Pancreas (tissue), 10 donors: ENCODE measurements around the gene GATB. TPM values are rescaled to one million over a fixed set of nuclear protein-coding genes. Genes with fewer than 3 reads are reported as not detected.

ENCODE experiments used
- ATAC-seq, 4 donors: fragments of 200-7000 bp; cut with Tn5 transposase; one replicate each; pipeline versions ENCODE4 v1.8.0 to v1.9.1; 2020; ENCODE audit warnings: mild to moderate bottlenecking in 4 of 4, moderate library complexity in 4 of 4
- DNase-seq, 6 donors: peaks; one replicate each; pipeline ENCODE4 v3.0.0-alpha.2; 2020
- FAIRE-seq: peaks from 2 replicates; lab custom pipeline; 2012; peaks lifted over from hg19 to GRCh38; lab: Jason Lieb, UNC
- H3K27ac ChIP-seq, 4 donors: fragments of 200-600 bp; sonication (generic); 1 replicate in 3 of 4; 2 replicates in 1 of 4; pipeline versions ENCODE4 v1.5.0 to v1.8.0; 2020
- H3K27me3 ChIP-seq, 4 donors: fragments of 200-600 bp; one replicate each; pipeline ENCODE4 v1.8.0; 2021
- H3K36me3 ChIP-seq, 3 donors: fragments of 200-600 bp; sonication (generic) in 1 of 3; one replicate each; pipeline versions ENCODE4 v1.5.0 to v1.8.0; 2020 to 2021
- H3K4me1 ChIP-seq, 3 donors: fragments of 200-600 bp; one replicate each; pipeline ENCODE4 v1.8.0; 2021
- H3K4me3 ChIP-seq, 4 donors: fragments of 200-600 bp; sonication (generic) in 2 of 4; one replicate each; pipeline versions ENCODE4 v1.5.0 to v1.8.0; 2020 to 2021
- H3K9me3 ChIP-seq, 4 donors: fragments of 200-600 bp; one replicate each; pipeline ENCODE4 v1.8.0; 2021
- WGBS, 2 donors: extraction: QIAGEN DNeasy Blood & Tissue Kit; methylation state at CpG; one replicate each; pipeline ENCODE4 v1.1.7; 2013; 5-methylcytosine and 5-hydroxymethylcytosine counted together
- intact Hi-C, 3 donors: fragments of 100-400 bp; cut with DNase I; formaldehyde crosslinking; loops; one replicate each; pipeline versions ENCODE4 v1.11.1 to v1.14.2; 2022
- polyA plus RNA-seq, 2 donors: library from polyadenylated mRNA; stranded (reverse); fragments of 200-250 nt; gene quantifications; one replicate each; pipeline ENCODE4 v1.2.3, GENCODE V29; 2013
- total RNA-seq, 6 donors: library from RNA; stranded (reverse); fragmentation: NEBNext Ultra II Directional in 4 of 6; extraction: Animal tissue kit (Norgen Biotek cat#: 25700) in 4 of 6; gene quantifications; one replicate each; pipeline versions ENCODE4 v1.2.1 to v1.2.4, GENCODE V29; 2021 to 2023
- TF ChIP-seq, protein P1 (sequence below), 4 donors: fragments of 200-600 bp; sonication (generic) in 3 of 4; IDR thresholded peaks; one replicate each; pipeline versions ENCODE4 v1.5.0 to v1.8.0; 2021; ENCODE audit warnings: antibody characterized with exemption in 4 of 4
- donor health status: healthy with polysubstance abuse.
- donor health status: DM: no; HTN: no; CAD: no; lungs with moderate emphysema.
- donor health status: DM: no; HTN: no; CAD: no.
- donor health status: control.
- donor health status: control.
- donor health status: Bipolar disorder and iron deficiency.
- donor health status: DM: yes; HTN: yes; CAD: no.
- donor health status: DM: no; HTN: no; CAD: no.
- donor health status: DM: no; HTN: no; CAD: no.
- donor health status: DM: yes; HTN: yes; CAD: no.

GATB gene
- total and polyA plus RNA-seq, 8 donors: 1.8 to 10.0 (median 6.5) TPM

DNA sequence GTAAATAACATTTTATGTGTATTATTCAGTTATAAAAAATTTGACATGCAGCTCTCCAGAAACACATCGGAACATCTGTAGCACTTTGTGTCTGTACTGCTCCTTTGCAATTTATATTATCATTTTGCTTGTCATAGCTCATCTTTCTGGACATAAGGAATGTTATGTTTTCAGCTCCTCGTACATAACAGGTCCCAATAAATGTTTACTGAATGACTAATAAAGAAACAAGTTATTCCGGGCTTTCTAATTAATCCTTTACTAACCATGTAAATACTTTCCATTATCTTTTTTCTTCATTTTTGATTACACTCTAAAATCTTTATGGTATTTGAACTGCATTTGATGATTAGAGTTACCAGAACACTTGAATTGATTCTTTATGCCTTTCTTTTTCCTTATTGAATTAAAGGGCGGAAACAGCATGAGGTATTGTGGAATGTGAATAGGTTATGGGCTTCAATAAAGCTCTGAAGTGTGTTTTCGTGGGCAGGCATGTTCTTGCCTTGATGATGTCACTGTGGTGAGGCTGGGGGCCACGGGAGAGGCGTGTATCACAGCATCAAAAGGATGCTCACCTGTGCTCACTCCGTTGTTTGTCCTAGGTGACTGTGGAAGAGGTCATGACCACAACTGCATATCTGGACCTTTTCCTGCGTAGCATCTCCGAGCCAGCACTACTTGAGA lies 131.6 kb downstream of the GATB start:
- H3K4me1 ChIP-seq: no peaks in the 10 kb centered on the region
- FAIRE-seq (no peak), ATAC-seq (no peak), DNase-seq (no peak)
- H3K4me3 ChIP-seq: no peak overlapping the region
- H3K9me3 ChIP-seq: no peaks in the 10 kb centered on the region
- 88 to 89% methylated on average over 10 of the region's 10 CpGs for WGBS, 2 donors
- intact Hi-C loops: no loop called here
- H3K36me3 ChIP-seq: no peaks in the 10 kb centered on the region
- no peak overlapping the region for H3K27ac ChIP-seq
- TF ChIP-seq, protein P1, sequence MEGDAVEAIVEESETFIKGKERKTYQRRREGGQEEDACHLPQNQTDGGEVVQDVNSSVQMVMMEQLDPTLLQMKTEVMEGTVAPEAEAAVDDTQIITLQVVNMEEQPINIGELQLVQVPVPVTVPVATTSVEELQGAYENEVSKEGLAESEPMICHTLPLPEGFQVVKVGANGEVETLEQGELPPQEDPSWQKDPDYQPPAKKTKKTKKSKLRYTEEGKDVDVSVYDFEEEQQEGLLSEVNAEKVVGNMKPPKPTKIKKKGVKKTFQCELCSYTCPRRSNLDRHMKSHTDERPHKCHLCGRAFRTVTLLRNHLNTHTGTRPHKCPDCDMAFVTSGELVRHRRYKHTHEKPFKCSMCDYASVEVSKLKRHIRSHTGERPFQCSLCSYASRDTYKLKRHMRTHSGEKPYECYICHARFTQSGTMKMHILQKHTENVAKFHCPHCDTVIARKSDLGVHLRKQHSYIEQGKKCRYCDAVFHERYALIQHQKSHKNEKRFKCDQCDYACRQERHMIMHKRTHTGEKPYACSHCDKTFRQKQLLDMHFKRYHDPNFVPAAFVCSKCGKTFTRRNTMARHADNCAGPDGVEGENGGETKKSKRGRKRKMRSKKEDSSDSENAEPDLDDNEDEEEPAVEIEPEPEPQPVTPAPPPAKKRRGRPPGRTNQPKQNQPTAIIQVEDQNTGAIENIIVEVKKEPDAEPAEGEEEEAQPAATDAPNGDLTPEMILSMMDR (IDR thresholded peaks at IDR 0.05): no peak
- H3K27me3 ChIP-seq: no peaks in the 10 kb centered on the region

DNA sequence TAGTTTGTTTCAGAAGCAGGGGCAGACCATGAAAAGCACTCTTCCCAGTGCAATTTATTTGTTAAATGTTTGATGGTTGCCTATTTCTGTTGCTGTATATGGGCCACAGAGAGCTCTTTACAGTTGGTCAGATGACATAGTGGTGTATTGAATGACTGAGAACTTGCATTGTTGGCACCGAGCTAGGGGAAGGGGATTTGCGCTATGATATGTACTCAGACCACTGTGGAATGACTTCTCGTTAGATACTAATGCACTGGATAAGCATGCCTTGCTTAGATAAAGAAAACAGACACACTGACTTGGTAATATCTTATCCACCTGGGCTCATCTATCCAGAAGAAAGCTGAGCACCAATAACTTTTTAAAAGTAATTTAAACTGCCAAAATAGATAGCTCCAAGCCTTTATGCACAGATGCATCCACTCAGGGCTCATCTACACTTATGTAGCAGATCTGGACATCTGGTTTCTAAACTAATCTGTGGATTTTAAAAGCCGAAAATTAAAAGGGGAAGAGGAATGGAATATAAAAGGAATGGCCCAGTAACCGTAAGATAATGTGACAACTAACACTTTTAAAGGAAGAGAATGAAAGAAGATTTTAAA lies 132.7 kb downstream of the GATB start:
- no peak for DNase-seq
- no peaks in the 10 kb centered on the region for H3K9me3 ChIP-seq
- no peak overlapping the region for H3K4me3 ChIP-seq
- H3K4me1 ChIP-seq: no peaks in the 10 kb centered on the region
- ATAC-seq: no peak
- no peak for FAIRE-seq
- no peak overlapping the region for H3K27ac ChIP-seq
- TF ChIP-seq, protein P1 (IDR thresholded peaks at IDR 0.05): no peak
- no peaks in the 10 kb centered on the region for H3K36me3 ChIP-seq
- no peaks in the 10 kb centered on the region for H3K27me3 ChIP-seq
- intact Hi-C loops: no loop called here
- WGBS, 2 donors: 85 to 90% methylated on average over 5 of the region's 5 CpGs

DNA sequence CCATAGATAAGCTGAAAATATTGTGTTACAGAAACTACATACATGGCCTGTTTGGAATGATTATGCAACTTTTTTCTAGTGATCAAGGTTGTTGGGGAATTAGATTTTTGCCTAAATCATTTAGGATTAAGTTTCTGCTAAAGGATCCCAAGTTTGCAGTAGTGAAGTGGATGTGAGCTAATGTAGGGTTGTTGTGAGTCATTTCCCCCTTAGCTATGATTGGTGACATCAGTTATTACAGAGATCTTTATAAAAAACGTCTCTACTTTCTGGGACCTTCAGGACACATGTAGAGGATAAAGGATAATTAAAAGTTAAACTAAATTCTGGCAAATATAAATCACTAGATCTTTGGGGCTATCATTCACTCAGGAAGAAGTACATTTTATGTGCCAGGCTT lies 133.3 kb downstream of the GATB start:
- ATAC-seq (no peak), DNase-seq (no peak), FAIRE-seq (no peak)
- Histone ChIP-seq H3K4me1 (no peaks in the 10 kb centered on the region), H3K4me3 (no peak overlapping the region), H3K27ac (no peak overlapping the region), H3K9me3 (no peaks in the 10 kb centered on the region), H3K36me3 (no peaks in the 10 kb centered on the region), H3K27me3 (no peaks in the 10 kb centered on the region)
- TF ChIP-seq, protein P1 (IDR thresholded peaks at IDR 0.05): no peak
- intact Hi-C loops: no loop called here
- WGBS, 2 donors: 36 to 60% methylated on average over 1 of the region's 1 CpG

DNA sequence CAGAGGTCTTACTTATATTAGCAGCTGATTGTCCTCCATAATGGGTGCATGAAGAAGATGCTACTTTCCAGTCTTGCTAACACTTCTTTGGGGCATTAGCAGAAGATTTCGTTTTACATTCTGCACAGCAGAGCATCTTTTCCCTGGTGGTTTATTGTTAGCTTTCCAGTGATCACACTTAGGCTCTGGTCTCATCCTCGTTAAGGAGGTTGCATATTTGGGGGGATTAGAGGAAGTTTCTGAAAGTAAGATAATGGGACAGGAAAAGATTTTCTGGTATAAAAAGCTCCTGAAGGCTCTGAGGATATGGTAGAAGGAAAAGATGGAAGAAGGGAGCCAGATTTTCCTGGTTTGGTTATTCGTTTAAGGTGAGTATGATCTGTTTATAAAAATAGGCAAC lies 134.1 kb downstream of the GATB start:
- Histone ChIP-seq H3K4me1 (no peaks in the 10 kb centered on the region), H3K9me3 (no peaks in the 10 kb centered on the region), H3K4me3 (no peak overlapping the region), H3K27me3 (no peaks in the 10 kb centered on the region), H3K27ac (no peak overlapping the region), H3K36me3 (no peaks in the 10 kb centered on the region)
- FAIRE-seq (no peak), ATAC-seq (no peak), DNase-seq (no peak)
- 82% methylated on average over 3 of the region's 3 CpGs for WGBS, 2 donors
- TF ChIP-seq, protein P1 (IDR thresholded peaks at IDR 0.05): no peak
- intact Hi-C loops: no loop called here

DNA sequence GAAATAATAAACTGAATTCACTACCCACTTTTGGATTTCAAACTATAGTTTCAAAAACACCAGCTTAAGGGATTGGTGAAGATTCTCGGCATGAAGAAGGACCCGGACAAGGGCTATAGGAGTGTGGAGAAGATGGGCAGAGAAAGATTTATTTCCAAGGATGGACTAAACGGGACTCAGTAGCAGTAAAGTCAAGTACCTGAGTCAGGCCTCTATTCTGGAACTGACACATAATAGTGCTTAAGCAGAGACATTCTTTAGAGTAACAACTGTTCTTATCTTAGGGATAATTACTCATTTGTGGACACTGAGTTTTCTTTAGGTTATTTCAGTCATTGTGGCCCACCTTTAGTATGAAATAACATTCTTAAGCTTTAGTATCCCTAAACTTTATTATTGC lies 134.6 kb downstream of the GATB start:
- Histone ChIP-seq H3K27ac (no peak overlapping the region), H3K4me3 (no peak overlapping the region), H3K9me3 (no peaks in the 10 kb centered on the region), H3K27me3 (no peaks in the 10 kb centered on the region), H3K36me3 (no peaks in the 10 kb centered on the region), H3K4me1 (no peaks in the 10 kb centered on the region)
- intact Hi-C loops: no loop called here
- TF ChIP-seq, protein P1 (IDR thresholded peaks at IDR 0.05): no peak
- ATAC-seq (no peak), DNase-seq (no peak), FAIRE-seq (no peak)
- 93 to 96% methylated on average over 3 of the region's 3 CpGs for WGBS, 2 donors
